Astrocyte of the cerebellum (primary cell): Measurements from ENCODE around the gene LMAN1.

Experiments used
- DNase-seq: peaks from one replicate; pipeline ENCODE4 v3.0.0-alpha.2; 2011; ENCODE audit warnings: low read depth
- H3K4me3 ChIP-seq: 2 replicates; pipeline ENCODE4 v1.5.1; 2011; ENCODE audit warnings: mild to moderate bottlenecking, low read depth, low read length, moderate library complexity
- in situ Hi-C: cut with HindIII; loops from 2 replicates; pipeline ENCODE4 v1.10.0; 2017; ENCODE audit warnings: low sequenced_read_pairs
- TF ChIP-seq, protein P1 (sequence below): IDR thresholded peaks from 2 replicates; pipeline ENCODE4 v1.5.1; 2012; ENCODE audit warnings: low read length, low read depth, moderate library complexity, mild to moderate bottlenecking; ENCODE audit errors: missing control alignments

LMAN1 gene

DNA sequence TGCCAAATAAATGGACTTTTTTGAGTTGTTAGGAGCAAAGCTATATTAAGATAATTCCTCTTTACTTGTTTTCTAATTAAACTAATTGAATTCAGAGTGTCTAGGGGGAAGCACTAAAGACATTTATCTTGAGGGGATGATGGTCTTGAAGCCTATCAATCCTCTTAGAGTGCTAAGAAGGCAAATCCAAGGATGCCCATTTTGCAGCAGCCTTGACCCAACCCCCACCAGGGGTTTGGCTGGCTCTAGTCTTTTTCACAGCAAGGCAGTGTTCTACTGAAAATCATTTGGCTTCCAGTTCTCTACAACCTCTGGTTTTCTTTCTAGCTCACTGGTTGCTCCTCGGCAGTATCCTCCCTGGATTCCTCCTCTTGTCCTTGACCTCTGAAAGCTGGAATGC is 79.3 kb downstream of the LMAN1 start:
- in situ Hi-C loops, result no loop called here
- H3K4me3 ChIP-seq, result no peak overlapping the region
- TF ChIP-seq, protein P1, sequence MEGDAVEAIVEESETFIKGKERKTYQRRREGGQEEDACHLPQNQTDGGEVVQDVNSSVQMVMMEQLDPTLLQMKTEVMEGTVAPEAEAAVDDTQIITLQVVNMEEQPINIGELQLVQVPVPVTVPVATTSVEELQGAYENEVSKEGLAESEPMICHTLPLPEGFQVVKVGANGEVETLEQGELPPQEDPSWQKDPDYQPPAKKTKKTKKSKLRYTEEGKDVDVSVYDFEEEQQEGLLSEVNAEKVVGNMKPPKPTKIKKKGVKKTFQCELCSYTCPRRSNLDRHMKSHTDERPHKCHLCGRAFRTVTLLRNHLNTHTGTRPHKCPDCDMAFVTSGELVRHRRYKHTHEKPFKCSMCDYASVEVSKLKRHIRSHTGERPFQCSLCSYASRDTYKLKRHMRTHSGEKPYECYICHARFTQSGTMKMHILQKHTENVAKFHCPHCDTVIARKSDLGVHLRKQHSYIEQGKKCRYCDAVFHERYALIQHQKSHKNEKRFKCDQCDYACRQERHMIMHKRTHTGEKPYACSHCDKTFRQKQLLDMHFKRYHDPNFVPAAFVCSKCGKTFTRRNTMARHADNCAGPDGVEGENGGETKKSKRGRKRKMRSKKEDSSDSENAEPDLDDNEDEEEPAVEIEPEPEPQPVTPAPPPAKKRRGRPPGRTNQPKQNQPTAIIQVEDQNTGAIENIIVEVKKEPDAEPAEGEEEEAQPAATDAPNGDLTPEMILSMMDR, result no peak
- DNase-seq, result no peak

DNA sequence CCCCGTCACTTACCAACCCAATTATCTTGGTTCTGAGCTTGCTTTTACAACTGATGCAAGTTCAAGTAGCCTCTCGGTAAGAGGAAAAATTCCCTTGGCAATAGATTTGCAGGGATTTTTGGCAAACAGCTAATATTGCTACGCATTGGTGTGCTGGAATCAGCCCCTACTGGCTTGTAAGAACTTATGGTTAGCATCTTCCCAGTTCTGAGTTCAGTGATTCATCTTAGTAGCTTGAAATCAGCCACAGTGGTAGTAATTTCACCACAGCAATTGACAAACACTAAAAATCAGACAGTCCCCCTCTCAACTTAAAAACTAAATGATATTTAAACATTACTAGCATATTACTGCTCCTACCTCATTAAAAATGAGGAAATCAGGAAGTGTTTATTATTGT is 79.9 kb downstream of the LMAN1 start:
- in situ Hi-C loops, result no loop called here
- no peak for DNase-seq
- no peak overlapping the region for H3K4me3 ChIP-seq
- TF ChIP-seq, protein P1, result no peak

DNA sequence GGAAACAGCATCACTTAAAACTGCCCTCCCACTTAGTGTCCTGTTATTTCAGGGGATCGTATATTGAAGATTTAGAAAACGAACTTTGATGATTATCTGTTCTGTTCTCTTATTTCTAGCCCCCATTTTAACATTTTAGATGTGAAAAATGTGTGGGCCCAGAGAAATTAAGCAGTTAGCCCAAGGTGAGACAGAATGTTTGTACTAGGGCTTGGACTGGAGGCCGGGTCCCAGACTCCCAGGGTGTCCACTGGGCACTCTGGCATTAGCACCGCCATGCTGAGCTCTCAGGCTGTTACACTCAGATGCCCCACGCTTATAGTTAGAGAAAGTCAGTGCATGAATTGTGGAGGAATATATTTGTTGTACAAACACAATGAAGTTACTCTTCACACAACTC is 80.3 kb downstream of the LMAN1 start:
- in situ Hi-C loops, result no loop called here
- no peak overlapping the region for H3K4me3 ChIP-seq
- DNase-seq, result no peak
- TF ChIP-seq, protein P1, result no peak
